DMS 273 (cell line): ENCODE data around the gene MAPK8IP2.
A peak's percentile ranks its signal among the peaks of the same experiment; 100 is the strongest.
"Not testable (repeated sequence)": the region's sequence is repeated elsewhere in the genome, so short reads cannot be mapped to it uniquely, and the experiment has no call there.

Experiments
- DNase-seq: peaks from one replicate; lab custom pipeline; 2025; ENCODE audit not compliant: unreplicated experiment; lab: John Stamatoyannopoulos, UW

The MAPK8IP2 gene

GRCh38 chr22:50599816-50600455, 657 bp upstream of the MAPK8IP2 start:
- DNase-seq, result peak; percentile 50

- DNase-seq, result no peak
Measured at GRCh38 chr22:50600967-50601668, 525 bp downstream of the MAPK8IP2 start.

- no peak for DNase-seq
Measured at GRCh38 chr22:50601669-50602337, 1.2 kb downstream of the MAPK8IP2 start.

GRCh38 chr22:50602338-50602700, 1.7 kb downstream of the MAPK8IP2 start:
- no peak for DNase-seq

- no peak for DNase-seq
Measured at GRCh38 chr22:50603511-50604255, 3.1 kb downstream of the MAPK8IP2 start.

- no peak for DNase-seq
Measured at GRCh38 chr22:50604256-50605001, 3.8 kb downstream of the MAPK8IP2 start.

GRCh38 chr22:50605002-50605612, 4.5 kb downstream of the MAPK8IP2 start:
- DNase-seq, result no peak

GRCh38 chr22:50605613-50606074, 5.1 kb downstream of the MAPK8IP2 start:
- DNase-seq, result no peak

GRCh38 chr22:50606165-50606945, 5.8 kb downstream of the MAPK8IP2 start:
- peak; percentile 25 for DNase-seq

GRCh38 chr22:50606946-50607658, 6.5 kb downstream of the MAPK8IP2 start:
- no peak for DNase-seq

- DNase-seq, result no peak
Measured at GRCh38 chr22:50607659-50608020, 7.0 kb downstream of the MAPK8IP2 start.

GRCh38 chr22:50608058-50608840, 7.7 kb downstream of the MAPK8IP2 start:
- not testable (repeated sequence) for DNase-seq

GRCh38 chr22:50608996-50609395, 8.4 kb downstream of the MAPK8IP2 start:
- no peak for DNase-seq

GRCh38 chr22:50609599-50609998, 9.0 kb downstream of the MAPK8IP2 start:
- DNase-seq, result no peak

- no peak for DNase-seq
Measured at GRCh38 chr22:50610041-50610451, 9.5 kb downstream of the MAPK8IP2 start.

GRCh38 chr22:50610581-50610980, 10.0 kb downstream of the MAPK8IP2 start:
- no peak for DNase-seq

GRCh38 chr22:50611341-50612060, 10.9 kb downstream of the MAPK8IP2 start:
- no peak for DNase-seq

- DNase-seq, result no peak
Measured at GRCh38 chr22:50612168-50612527, 11.6 kb downstream of the MAPK8IP2 start.
